ENCODE results near the gene PEX11B. TPM values are rescaled to one million over a fixed set of nuclear protein-coding genes. Genes with fewer than 3 reads are reported as not detected.

Gene PEX11B
- total RNA-seq, 1 experiment from 2014 or later: 19.7 TPM

DNA sequence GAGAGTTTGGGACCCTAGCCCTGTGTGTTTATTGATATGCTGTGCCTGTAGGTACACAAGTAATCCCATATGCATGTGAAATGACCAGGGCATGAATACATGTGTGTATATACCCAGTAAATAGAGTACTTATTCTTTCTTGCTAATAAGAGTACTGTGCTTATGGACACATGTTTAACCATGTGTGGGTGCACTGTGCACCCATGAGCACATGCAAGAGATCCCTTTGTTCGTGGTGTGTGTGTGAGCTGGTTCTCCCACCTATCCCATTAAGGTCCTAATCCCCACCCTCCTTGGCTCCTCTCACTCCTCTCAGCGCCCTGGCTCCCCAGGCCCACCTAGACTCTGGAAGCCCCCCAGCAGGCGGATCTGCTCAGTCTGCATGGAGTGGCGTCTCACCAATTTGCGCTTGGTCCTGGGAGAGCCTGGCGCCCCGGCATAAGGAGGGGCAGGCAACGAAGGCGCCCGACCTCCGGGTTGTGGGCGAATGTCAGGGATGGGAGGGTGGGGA lies 41.5 kb upstream of the PEX11B start:
- H3K9me3 ChIP-seq (ENCODE audit: insufficient read depth, low read depth): no peaks in the 10 kb centered on the region
- H3K27me3 ChIP-seq (ENCODE audit: insufficient read depth, low read depth): peaks cover 41% of the 10 kb centered on the region
- H3K9me2 ChIP-seq (ENCODE audit: insufficient read depth): no peaks in the 10 kb centered on the region
- TF ChIP-seq EZH2 (IDR thresholded peaks at IDR 0.05; ENCODE audit: low read depth): no peak
- TF ChIP-seq, protein P1, sequence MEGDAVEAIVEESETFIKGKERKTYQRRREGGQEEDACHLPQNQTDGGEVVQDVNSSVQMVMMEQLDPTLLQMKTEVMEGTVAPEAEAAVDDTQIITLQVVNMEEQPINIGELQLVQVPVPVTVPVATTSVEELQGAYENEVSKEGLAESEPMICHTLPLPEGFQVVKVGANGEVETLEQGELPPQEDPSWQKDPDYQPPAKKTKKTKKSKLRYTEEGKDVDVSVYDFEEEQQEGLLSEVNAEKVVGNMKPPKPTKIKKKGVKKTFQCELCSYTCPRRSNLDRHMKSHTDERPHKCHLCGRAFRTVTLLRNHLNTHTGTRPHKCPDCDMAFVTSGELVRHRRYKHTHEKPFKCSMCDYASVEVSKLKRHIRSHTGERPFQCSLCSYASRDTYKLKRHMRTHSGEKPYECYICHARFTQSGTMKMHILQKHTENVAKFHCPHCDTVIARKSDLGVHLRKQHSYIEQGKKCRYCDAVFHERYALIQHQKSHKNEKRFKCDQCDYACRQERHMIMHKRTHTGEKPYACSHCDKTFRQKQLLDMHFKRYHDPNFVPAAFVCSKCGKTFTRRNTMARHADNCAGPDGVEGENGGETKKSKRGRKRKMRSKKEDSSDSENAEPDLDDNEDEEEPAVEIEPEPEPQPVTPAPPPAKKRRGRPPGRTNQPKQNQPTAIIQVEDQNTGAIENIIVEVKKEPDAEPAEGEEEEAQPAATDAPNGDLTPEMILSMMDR (conservative IDR thresholded peaks at IDR 0.05): no peak
- no TSS peak for BruUV-seq (replicated peaks)
- no peak for DNase-seq
- intact Hi-C loops (cut with micrococcal nuclease; ENCODE audit: unreplicated experiment): no loop called here
- no peaks in the 10 kb centered on the region for H3K36me3 ChIP-seq (ENCODE audit: low read depth)
- ChIA-PET CTCF (no interaction called here), POLR2A (ENCODE audit: unreplicated experiment) (no interaction called here)
- peaks cover 27% of the 10 kb centered on the region for H3K4me1 ChIP-seq (replicated peaks; ENCODE audit: insufficient read depth)
- H3K79me2 ChIP-seq (ENCODE audit: low read depth): no peaks in the 10 kb centered on the region
- no peak overlapping the region for H3K4me3 ChIP-seq
- H3K27ac ChIP-seq: no peak overlapping the region
- H3K4me2 ChIP-seq: no peak overlapping the region
- no peak overlapping the region for H2AFZ ChIP-seq
- no peaks in the 10 kb centered on the region for H4K20me1 ChIP-seq (ENCODE audit: insufficient read depth)
- peaks cover 21% of the 10 kb centered on the region for H3F3A ChIP-seq (ENCODE audit: insufficient read depth, low read depth)

DNA sequence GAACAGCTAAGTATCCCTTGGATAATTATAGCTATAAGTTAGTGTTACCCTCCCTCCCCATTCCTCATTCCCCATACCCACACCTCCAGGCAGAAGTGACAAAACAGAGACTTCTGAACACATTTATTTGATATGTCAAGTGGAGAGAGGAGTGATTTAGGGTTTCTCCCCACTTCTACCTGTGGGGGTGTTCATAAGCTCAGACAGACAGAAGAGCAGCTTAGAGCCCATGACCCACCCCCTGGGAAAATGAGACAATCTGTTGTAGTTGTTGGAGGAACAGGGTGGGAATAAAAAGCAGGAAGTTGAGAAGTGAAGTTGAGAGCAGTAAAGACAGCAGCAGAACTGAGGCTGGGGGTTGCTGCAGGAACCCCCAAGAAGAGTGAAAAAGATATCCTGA lies 40.8 kb upstream of the PEX11B start:
- intact Hi-C loops (cut with micrococcal nuclease; ENCODE audit: unreplicated experiment): no loop called here
- peaks cover 27% of the 10 kb centered on the region for H3K4me1 ChIP-seq (replicated peaks; ENCODE audit: insufficient read depth)

DNA sequence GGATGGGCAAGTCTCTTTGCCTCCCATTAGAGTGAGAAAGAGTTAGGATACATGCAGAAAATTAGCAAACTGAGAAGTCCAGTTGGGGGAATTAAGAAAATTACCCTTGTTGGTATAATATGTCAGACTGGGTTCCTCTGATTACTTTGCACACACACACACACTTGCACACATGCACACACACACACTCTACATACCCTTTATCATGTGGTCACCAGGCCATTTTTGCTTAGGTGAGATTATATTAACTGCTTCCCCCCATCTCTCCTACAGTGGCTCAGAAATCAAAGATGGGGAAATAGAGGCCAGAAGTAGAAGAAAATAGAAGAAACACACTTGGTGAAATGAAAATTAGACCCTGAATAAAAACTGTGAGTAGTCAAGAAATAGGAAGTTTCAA lies 40.2 kb upstream of the PEX11B start:
- ChIA-PET CTCF (interaction anchor here (0.9 kb wide), 1 partner anchor 31 kb away, joined by 3 read pairs; the partner anchor contains the start of gene RBM8A), POLR2A (ENCODE audit: unreplicated experiment) (no interaction called here)
- Histone ChIP-seq H4K20me1 (ENCODE audit: insufficient read depth) (no peaks in the 10 kb centered on the region), H3K4me3 (no peak overlapping the region), H3K4me2 (peak overlapping the region; percentile 82; the same call in 1 of the 2 replicates), H3K79me2 (ENCODE audit: low read depth) (no peaks in the 10 kb centered on the region), H3K27me3 (ENCODE audit: insufficient read depth, low read depth) (peaks cover 52% of the 10 kb centered on the region), H3K9me2 (ENCODE audit: insufficient read depth) (no peaks in the 10 kb centered on the region), H3K4me1 (replicated peaks; ENCODE audit: insufficient read depth) (peaks cover 23% of the 10 kb centered on the region), H3K27ac (no peak overlapping the region), H2AFZ (no peak overlapping the region), H3F3A (ENCODE audit: insufficient read depth, low read depth) (peaks cover 19% of the 10 kb centered on the region), H3K9me3 (ENCODE audit: insufficient read depth, low read depth) (no peaks in the 10 kb centered on the region), H3K36me3 (ENCODE audit: low read depth) (no peaks in the 10 kb centered on the region)
- TF ChIP-seq EZH2 (IDR thresholded peaks at IDR 0.05; ENCODE audit: low read depth): no peak
- TF ChIP-seq, protein P1 (conservative IDR thresholded peaks at IDR 0.05): no peak
- no TSS peak for BruUV-seq (replicated peaks)
- intact Hi-C loops (cut with micrococcal nuclease; ENCODE audit: unreplicated experiment): no loop called here
- no peak for DNase-seq

More for the DNA sequence above, 40.8 kb upstream of the PEX11B start:
- Histone ChIP-seq H4K20me1 (ENCODE audit: insufficient read depth) (no peaks in the 10 kb centered on the region), H3K27ac (no peak overlapping the region), H3K4me2 (no peak overlapping the region), H2AFZ (no peak overlapping the region), H3K27me3 (ENCODE audit: insufficient read depth, low read depth) (peaks cover 48% of the 10 kb centered on the region), H3K4me3 (no peak overlapping the region), H3K9me3 (ENCODE audit: insufficient read depth, low read depth) (no peaks in the 10 kb centered on the region), H3K79me2 (ENCODE audit: low read depth) (no peaks in the 10 kb centered on the region), H3K36me3 (ENCODE audit: low read depth) (no peaks in the 10 kb centered on the region), H3F3A (ENCODE audit: insufficient read depth, low read depth) (peaks cover 21% of the 10 kb centered on the region), H3K9me2 (ENCODE audit: insufficient read depth) (no peaks in the 10 kb centered on the region)
- DNase-seq: no peak
- no TSS peak for BruUV-seq (replicated peaks)
- ChIA-PET CTCF (no interaction called here), POLR2A (ENCODE audit: unreplicated experiment) (no interaction called here)
- TF ChIP-seq, protein P1 (conservative IDR thresholded peaks at IDR 0.05): no peak
- TF ChIP-seq EZH2 (IDR thresholded peaks at IDR 0.05; ENCODE audit: low read depth): no peak

Measured in PC-9 (cell line).